ENCODE measurements around the gene SIGLEC8. TPM values are rescaled to one million over a fixed set of nuclear protein-coding genes. Genes with fewer than 3 reads are reported as not detected.
A peak's percentile ranks its signal among the peaks of the same experiment; 100 is the strongest.

Gene SIGLEC8
- total RNA-seq, 1 donor from 2014 or later: 2.1 TPM

- TF ChIP-seq CTCF (IDR thresholded peaks at IDR 0.05): peak; percentile 38
- Histone ChIP-seq H3K4me3 (no peak overlapping the region), H3K9me3 (no peaks in the 10 kb centered on the region), H3K27ac (no peak overlapping the region), H3K36me3 (no peaks in the 10 kb centered on the region), H3K4me1 (peaks cover 6% of the 10 kb centered on the region), H3K27me3 (peaks cover 44% of the 10 kb centered on the region)
- intact Hi-C loops (cut with DNase I): no loop called here
- peak; percentile 35 for DNase-seq
- peak; percentile 70 for ATAC-seq
These were observed 19.2 kb downstream of the SIGLEC8 start for GRCh38 chr19:51439021-51439465.

DNA sequence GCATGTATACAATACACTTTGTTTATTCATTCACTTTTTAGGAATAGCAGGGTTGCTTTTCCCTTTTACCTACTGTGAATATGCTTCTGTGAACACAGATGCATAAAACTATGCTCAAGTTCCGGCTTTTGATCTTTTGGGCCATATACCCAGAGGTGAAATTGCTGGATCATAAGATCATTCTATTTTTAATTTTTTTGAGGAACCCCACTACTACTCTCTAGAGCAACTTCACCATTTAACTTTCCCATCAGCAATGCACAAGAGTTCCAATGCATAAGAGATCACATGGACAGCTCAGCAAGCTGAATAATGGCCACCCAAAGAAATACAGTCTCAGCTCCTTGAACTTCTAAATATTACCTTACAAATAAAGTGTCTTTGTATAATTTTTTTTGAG lies 23.8 kb downstream of the SIGLEC8 start:
- no peak for TF ChIP-seq CTCF (IDR thresholded peaks at IDR 0.05)
- H3K27ac ChIP-seq: no peak overlapping the region
- no peaks in the 10 kb centered on the region for H3K9me3 ChIP-seq
- H3K27me3 ChIP-seq: peaks cover 26% of the 10 kb centered on the region
- H3K4me1 ChIP-seq: no peaks in the 10 kb centered on the region
- intact Hi-C loops (cut with DNase I): no loop called here
- no peak overlapping the region for H3K4me3 ChIP-seq
- DNase-seq: no peak
- ATAC-seq: no peak
- no peaks in the 10 kb centered on the region for H3K36me3 ChIP-seq

GRCh38 chr19:51433043-51433442 lies 25.2 kb downstream of the SIGLEC8 start:
- TF ChIP-seq CTCF (IDR thresholded peaks at IDR 0.05): no peak
- Histone ChIP-seq H3K27me3 (peaks cover 14% of the 10 kb centered on the region), H3K9me3 (no peaks in the 10 kb centered on the region), H3K36me3 (no peaks in the 10 kb centered on the region), H3K4me3 (no peak overlapping the region), H3K27ac (no peak overlapping the region), H3K4me1 (no peaks in the 10 kb centered on the region)
- DNase-seq (no peak), ATAC-seq (no peak)
- intact Hi-C loops (cut with DNase I): no loop called here

- peaks cover 9% of the 10 kb centered on the region for H3K27me3 ChIP-seq
- no peak overlapping the region for H3K27ac ChIP-seq
- TF ChIP-seq CTCF (IDR thresholded peaks at IDR 0.05): no peak
- DNase-seq: no peak
- H3K4me1 ChIP-seq: no peaks in the 10 kb centered on the region
- no peaks in the 10 kb centered on the region for H3K36me3 ChIP-seq
- no peak overlapping the region for H3K4me3 ChIP-seq
- intact Hi-C loops (cut with DNase I): no loop called here
- no peaks in the 10 kb centered on the region for H3K9me3 ChIP-seq
- ATAC-seq: peak; percentile 72
These were observed 27.1 kb downstream of the SIGLEC8 start for GRCh38 chr19:51431124-51431523.

- Histone ChIP-seq H3K36me3 (no peaks in the 10 kb centered on the region), H3K9me3 (no peaks in the 10 kb centered on the region), H3K27me3 (peaks cover under 1% of the 10 kb centered on the region), H3K27ac (no peak overlapping the region), H3K4me1 (no peaks in the 10 kb centered on the region), H3K4me3 (no peak overlapping the region)
- no peak for ATAC-seq
- DNase-seq: peak; percentile 23
- no peak for TF ChIP-seq CTCF (IDR thresholded peaks at IDR 0.05)
- intact Hi-C loops (cut with DNase I): no loop called here
These were observed 28.0 kb downstream of the SIGLEC8 start for GRCh38 chr19:51430221-51430620.

DNA sequence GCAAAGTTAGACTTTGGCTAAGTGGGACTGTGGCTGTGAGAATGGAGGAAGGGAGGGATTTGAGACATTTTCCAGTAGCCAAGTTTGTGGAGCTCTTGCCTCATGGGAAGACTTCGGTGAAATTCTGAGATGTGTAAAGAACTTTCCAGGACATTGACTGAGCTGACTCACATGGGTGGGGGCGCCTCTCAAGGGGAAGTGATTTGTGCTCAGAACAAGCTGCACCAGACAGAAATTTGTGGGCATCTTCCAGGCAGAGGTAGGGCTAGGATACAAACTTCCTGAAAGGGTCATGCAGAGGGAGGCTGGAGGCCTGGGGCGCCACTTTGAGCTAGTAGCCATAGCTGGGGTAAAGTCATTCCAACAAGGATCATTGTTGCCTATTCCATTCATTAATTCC lies 31.1 kb downstream of the SIGLEC8 start:
- Histone ChIP-seq H3K27ac (no peak overlapping the region), H3K4me3 (no peak overlapping the region), H3K4me1 (no peaks in the 10 kb centered on the region), H3K9me3 (no peaks in the 10 kb centered on the region), H3K36me3 (no peaks in the 10 kb centered on the region), H3K27me3 (no peaks in the 10 kb centered on the region)
- intact Hi-C loops (cut with DNase I): no loop called here
- TF ChIP-seq CTCF (IDR thresholded peaks at IDR 0.05): no peak
- ATAC-seq: peak; percentile 78
- no peak for DNase-seq

All from upper lobe of right lung (tissue), 1 donor.